NCI-H2227 (cell line): Measurements from ENCODE around the gene DPH6.

Experiments used
- DNase-seq: peaks from one replicate; lab custom pipeline; 2025; ENCODE audit not compliant: unreplicated experiment; lab: John Stamatoyannopoulos, UW

Gene DPH6

DNA sequence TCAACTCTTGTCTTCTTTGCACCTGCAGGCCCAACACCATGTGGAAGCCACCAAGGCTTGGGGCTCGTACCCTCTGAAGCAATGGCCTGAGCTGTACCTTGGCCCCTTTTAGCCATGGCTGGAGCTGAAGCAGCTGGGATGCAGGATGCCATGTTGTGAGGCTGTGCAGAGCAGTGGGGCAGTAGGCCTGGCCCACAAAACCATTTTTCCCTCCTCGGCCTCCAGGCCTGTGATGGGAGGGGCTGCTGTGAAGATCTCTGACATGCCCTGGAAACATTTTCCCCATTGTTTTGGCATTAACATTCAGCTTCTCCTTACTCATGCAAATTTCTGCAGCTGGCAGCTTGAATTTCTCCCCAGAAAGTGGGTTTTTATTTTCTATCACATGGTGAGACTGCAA lies 58.5 kb downstream of the DPH6 start:
- DNase-seq = no peak

DNA sequence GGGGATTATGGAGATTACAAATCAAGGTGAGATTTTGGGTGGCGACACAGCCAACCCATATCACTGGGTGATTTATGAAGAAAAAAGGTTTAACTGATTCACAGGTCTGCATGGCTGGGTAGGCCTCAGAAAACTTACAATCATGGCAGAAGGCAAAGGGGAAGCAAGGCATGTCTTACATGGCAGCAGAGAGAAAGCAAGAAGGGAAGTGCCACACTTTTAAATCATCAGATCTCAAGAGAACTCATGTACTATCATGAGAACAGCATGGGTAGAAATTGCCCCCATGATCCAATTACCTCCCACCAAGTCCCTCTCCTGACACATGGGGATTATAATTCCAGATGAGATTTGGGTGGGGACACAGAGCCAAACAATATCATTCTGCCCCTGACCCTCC lies 59.7 kb downstream of the DPH6 start:
- no peak for DNase-seq

DNA sequence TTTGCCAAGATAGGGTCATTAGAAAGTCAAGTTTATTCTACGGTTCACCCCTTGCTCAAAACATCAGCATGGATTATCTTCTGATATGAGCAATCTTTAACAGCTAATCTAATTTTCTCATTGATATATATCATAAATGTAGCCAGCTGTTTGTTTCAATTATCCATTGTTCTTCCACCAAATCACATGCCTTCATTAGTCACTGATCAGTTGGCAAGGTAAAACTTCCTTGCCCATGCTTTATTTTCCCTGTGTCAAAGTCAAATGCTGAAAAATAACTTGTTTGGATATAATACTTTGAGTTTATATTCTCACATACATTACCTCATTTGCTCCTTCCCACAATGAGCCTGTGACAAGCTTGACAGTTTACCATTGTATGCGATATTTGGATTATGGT lies 60.6 kb downstream of the DPH6 start:
- DNase-seq = no peak

DNA sequence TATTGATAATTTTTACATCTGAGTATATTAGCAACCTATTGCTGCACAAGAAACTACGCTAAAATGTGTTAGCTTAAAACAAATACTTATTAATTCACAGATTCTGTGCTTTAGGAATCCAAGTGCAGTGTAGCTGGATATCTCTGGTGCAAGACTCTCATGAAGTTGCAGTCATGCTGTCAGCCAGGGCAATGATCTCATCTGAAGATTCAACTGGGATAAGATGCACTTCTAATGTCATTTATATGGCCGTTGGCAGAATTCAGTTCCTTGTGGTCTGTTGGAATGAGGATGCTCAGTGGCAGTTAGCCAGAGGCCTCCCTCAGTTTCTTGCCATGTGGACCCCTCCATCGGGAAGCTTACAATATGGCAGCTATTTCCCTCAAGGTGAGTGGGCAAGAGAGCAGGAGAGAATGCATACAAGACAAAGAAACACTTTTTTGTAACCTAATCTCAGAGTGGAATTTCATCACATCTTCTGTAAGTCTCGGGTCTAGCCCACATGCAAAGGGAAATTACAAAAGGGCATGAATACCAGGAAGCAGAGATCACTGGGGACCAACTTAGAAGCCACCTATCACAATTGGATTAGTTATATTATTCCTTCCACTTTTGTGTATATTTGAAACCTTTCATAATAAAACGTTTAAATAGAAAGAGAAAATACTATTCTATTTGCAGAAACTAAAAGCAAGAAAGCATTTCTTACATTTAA lies 61.6 kb downstream of the DPH6 start:
- no peak for DNase-seq

DNA sequence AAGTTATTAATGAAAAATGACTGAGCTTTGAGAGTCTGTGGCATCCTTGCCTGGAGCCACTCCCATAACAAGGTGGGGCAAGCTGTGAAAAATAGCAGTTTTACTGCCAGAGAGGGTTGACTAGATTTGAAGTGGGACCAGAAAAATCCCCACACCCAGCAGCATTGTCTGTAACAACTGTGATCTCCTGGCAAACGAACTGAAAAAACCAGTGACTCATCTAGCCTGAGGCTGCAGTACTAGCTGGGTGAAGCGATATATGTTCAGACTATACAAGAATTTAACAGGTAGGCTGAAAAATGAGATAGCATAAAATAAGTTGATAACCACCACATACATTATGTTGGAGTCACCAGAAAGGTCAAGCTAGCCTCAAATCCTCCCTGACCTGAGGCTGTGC lies 64.0 kb downstream of the DPH6 start:
- no peak for DNase-seq

DNA sequence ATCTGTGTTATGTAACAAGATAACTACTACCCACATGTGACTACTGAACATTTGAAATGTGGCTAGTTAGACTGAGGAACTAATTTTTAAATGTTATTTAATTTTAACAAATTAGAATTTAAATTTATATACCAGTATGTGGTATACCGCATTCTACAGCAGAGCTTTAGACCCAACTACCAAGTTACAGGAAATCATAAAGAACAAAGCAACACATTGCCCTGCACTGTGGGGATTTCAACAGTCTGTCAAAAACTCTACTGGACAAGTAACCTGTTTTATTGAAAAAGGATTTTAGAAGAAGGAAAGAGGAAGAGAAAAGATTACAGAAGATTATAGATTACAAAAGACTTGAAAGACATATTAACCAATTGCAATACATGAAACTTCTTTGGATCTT lies 64.9 kb downstream of the DPH6 start:
- DNase-seq = no peak

DNA sequence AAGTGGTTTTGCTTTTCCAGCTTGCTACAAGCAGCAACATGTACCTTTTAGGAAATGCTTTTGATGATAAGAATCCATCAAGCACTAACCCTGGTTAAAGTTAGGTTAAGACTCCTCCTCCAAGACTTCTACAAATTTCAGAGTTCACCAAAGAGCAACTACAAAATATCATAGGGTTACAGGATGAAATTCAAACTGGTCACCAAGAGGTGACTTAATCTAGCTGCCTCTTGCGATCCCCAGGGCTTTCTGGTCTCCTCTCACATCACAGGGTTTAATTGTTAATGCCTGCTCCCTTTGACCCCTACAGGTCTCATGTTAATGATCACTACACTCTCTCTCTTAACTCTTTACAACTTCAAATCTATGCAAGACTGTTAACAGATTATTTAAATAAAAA lies 66.5 kb downstream of the DPH6 start:
- no peak for DNase-seq

DNA sequence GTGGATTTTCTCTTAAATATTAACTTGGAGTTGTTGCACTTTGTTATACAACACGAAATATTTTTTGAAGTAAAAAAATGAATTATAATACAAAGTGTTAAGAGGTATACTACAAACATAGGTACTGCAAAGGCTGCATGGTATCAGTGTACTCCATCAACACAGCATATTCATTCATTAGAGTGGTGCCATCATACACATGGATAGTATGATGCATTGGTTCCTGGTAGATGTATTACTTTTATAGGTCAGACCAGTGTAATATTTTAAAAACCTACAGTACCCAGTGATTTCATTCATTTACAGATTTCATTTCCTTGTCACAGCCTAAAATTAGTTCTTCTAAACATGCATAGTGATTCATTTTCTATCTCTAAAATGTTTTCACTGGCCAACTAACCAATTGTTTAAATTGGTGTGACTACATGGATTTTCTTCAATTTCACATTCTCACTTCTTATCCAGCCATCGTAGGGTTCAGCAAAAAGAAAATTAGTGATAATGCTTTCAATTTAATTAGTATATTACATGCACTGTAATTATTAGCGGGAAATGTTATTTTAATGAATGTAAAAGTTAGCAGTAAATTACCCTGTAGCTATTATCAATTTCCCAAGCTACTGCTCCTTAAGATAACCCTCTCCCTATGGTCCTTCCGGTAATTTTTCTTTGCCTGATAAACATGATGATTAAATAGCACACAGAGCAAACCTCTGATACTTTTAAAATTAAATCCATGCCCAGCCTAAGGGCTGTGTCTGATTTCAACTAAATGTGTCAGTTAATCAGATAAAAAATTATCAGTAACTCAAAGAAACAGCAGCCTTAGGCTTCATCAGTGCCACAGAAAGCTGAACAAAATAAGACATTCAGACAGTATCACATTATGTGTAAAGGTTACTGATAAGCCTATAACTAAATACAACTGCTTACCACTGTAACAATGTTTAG lies 68.4 kb downstream of the DPH6 start:
- DNase-seq = no peak

DNA sequence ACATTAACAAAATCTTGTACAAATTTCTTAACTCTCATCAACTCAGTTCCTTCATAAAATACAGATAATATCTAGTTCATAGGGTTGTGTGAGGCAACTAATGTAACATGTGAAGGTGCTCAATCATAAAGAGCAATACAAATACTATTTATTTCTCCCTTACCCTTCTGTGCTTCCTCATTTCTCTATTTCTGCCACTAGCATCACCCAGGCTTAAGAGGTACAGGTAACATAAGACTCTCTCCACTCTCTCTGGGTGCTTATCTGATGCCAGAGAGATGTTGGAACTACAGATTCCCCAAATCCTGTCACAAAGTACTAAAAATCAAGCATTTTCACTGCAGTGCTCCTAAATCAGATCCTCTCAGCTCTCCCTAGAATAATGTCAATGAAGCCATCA lies 74.9 kb downstream of the DPH6 start:
- DNase-seq = no peak

DNA sequence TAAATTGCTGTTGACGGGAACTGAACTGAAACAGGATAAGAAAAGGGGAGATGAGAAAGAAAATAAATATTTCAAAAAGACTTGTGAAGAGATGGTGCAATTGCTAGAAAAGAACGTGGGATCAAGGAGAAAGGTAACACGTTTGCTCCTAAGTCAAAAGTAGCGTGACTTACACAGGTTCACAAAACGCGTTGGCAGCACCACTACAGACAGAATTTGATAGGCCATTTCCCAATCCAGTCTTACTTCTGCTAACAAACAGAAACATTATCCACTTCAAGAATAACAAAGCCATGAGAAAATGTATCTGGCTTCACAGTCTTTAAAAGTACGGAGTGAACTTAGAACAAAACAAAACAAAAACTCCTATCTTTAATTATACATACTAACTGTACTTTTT lies 75.5 kb downstream of the DPH6 start:
- no peak for DNase-seq

DNA sequence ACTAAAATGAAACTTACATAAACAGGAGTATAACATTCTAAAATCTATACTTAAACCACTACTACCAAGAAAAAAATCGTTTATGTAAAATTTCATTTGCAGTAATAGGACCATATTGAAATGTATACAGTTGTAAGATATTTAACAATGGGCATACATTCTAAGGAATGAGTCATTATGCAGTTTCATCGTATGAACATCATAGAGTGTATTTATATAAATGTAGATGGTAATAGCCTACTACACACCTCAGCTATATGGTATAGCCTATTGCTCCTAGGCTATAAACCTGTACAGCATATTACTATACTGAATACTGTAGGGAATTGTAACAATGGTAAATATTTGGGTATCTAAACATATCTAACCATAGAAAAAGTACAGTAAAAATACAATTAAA lies 79.5 kb downstream of the DPH6 start:
- DNase-seq = no peak

DNA sequence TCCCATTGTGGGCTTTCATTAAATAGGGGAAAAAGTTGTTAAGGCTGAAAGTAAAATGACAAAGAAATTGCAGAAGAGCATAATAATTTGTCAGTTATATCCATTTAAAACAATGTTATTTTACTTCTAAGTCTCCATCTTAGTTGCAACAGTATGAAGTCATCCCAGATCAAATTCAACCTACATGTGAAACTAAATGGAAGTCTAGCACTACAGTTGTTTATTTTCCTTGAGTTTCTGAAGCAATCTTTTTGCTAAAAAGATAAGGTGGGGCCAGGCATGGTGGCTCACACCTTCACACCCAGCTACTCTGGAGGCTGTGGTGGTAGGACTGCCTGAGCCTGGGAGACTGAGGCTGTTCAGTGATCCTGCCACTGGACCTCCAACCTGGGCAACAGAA lies 80.2 kb downstream of the DPH6 start:
- DNase-seq = no peak

DNA sequence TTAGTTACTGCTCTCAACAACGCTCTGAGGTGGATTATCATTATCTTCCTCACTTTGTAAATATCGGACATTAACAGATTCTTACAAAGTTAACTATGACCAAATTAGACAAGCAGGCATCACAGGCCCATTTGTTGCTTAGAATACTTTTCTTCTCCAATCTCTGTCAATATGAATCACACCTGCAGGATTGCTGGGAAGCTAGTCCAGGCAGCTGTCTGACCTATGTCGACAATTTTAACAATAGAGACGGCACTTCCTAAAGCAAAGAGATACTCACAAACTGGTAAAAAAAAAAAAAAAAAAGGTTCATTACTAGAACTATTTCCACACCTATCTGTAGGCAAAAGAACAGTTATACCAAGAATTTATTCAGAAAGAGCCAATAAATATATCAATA lies 85.3 kb downstream of the DPH6 start:
- no peak for DNase-seq

DNA sequence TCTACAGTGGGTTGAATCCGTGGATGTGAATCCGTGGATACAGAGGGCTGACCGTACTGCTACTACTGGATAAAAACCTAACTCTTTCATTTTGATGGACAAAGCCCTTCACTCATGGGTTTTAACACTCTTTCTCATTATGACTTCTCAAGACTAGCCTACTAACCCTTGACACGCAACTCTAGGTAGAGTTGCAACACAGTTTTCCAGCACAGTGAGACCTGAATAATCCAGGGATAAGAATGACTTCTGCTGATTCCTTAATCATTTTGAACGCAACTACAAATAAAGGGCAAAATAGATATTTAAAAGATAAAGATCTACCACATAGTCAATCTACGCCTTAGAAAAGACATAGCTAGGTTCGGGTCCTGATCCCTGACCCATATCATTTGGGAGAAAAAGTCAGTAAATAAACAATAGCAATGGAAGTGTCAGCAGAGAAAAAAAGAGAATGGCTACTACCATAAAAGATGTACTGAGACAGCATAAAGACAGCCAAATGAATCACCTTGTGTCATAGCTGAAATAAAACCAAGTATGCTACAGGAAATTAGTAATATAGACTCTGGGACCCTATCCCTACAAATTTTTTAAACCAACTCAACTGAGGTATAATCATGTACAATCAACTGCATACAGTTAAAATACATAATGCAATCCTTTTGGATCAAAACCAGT lies 87.6 kb downstream of the DPH6 start:
- DNase-seq = no peak

DNA sequence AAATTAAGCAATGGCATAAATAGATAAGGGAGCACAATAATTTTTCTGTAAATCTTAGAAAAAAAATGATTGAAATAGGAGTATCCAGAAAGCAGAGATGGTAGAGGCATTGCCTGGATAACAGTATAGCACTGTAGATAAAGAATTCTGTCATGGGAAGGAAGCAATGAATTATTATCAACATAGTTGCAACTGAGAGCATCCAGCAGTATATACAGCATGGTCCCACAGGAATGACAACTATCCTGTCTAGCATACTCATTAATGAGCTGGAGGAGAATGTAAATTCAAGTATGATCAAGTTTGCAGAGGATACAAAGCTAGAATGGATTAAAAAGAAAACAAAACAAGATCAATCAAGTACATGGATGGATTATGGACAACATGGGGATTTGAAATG lies 90.8 kb downstream of the DPH6 start:
- DNase-seq = no peak

DNA sequence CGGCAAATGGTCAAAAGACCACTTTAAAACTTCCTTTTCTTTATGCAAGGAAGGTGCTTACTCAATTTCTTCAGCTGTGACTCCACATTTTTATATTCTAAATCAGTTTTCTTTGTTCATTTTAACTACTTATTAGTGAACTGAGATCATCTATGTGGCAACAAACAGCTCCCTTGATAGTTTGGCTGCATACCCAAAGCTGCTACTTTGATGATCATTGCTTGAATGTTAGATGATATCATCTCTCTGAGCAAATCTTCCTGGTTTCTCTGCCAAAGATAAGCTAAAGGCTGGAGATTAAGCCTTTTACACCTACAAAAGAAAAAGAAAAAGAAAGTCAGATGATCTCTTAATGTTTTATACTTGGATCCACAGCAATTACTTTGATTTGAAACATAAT lies 95.5 kb downstream of the DPH6 start:
- no peak for DNase-seq

DNA sequence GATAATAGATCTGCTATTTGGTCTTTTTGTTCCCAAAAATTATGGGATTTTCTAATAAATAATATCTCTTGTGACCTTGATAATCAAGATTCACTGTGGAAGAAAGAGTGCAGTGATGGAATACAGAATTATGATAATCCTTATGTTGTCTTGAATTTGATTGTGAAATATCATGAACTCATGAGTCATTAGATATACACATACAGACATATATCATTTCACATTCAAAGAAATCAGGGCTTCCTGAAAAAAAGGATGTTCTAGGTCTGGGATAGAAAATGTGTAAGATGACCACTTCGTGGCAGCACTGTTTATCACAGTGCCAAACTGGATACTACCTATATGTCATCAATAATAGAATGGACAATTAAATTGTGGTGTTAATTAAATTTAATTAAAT lies 97.7 kb downstream of the DPH6 start:
- DNase-seq = no peak

DNA sequence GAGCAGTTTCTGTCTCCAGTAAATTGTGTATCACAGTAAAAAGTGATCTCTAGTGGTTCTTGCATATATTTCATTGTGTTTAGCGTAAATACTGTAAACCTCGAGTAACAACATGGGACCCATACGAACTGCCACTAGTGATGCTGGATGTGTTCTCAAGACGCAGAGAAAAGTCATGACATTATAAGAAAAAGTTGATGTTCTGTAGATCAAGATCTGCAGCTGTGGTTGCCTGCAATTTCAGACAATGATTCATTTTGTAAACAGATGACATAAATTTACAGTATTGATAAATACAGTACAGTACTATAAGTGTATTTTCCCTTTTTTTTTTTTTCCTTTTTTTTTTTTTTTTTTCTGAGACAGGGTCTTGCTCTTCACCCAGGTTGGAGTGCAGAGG lies 100.1 kb downstream of the DPH6 start:
- no peak for DNase-seq

DNA sequence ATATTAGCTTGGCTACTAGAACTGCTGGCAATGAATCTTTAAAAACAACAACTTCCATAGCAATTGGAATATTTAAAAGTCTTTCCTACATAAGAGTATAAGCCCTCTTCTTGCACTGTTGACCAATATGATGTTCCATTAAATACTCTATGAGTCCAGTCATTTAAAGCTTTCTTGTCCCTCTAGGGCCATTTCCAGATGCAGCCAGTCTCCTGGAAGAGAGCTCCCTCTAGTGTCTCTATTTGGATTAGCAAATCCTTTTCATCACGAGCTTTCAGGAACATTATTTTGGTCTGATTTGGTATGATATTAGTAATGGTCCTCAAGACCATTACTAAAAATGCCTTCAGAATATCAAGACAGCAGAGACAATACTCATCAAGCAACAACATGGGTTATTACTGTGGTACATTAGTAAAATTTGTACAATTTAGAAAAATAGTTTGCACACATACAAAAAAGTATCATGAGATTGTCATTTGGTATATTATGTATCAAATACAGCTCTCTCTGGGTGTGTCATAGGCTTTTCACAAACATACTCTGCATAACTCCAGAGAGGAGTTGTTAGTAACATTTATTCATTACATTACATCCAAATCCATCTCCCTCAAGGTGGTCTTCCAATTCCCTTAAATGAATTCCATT lies 101.3 kb downstream of the DPH6 start:
- DNase-seq = peak; percentile 58

DNA sequence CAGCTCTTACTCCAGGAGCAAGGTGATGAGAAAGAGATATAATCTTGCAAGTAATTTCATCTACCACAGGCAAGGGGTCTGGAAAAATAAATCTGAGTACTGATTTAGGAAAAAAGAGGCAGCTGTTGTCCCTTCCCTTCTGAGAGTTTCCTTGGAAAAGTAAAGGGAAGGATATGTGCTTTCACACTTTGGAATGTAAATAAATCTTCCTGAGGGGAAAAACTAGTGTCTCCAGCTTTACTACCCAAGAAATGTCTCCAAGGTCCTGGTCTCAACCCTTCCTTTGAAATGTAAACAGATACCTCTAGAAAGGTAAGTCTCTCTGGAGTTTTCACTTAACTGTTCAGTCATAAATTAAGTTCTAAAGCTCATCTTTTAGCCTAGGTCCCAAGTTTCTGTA lies 102.6 kb downstream of the DPH6 start:
- DNase-seq = no peak

DNA sequence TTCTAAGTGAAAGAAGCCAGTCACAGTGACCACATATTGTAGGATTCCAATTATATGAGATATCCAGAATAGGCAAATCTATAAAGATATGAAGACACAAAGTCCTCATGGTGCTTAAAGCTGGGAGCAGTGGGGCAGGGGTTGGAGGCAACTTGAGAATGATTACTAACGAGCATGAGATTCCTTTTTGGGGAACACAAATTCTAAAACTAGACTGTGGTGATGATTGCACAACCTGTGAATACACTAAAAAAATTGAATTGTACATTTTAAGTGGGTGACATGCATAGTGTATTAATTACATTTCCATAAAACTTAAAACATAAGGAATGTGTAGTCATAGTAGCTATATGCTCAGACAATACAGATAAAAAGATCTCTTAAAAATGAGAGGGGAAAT lies 103.2 kb downstream of the DPH6 start:
- no peak for DNase-seq
